Naive thymus-derived CD4-positive, alpha-beta T cell (primary cell): Measurements from ENCODE around the gene OSBPL10. TPM values are rescaled to one million over a fixed set of nuclear protein-coding genes. Genes with fewer than 3 reads are reported as not detected.
A peak's percentile ranks its signal among the peaks of the same experiment; 100 is the strongest.

Experiments
- ATAC-seq: fragments of 150-1000 bp; cut with Tn5 transposase; 2 replicates; pipeline ENCODE4 v1.10.0; 2021; ENCODE audit warnings: mild to moderate bottlenecking, moderate library complexity
- CTCF ChIA-PET: fragments of 350-600 bp; sonication (Branson Sonifier 250); formaldehyde crosslinking; loops from one replicate; lab custom pipeline; 2021; ENCODE audit warnings: antibody characterized with exemption; lab: Charles Lee
- POLR2A ChIA-PET: fragments of 350-600 bp; sonication (Branson Sonifier 250); formaldehyde crosslinking; loops from one replicate; lab custom pipeline; 2021; ENCODE audit warnings: antibody characterized with exemption, inconsistent platforms; lab: Charles Lee
- DNase-seq, 9 donors: peaks; one replicate each; pipeline versions ENCODE4 v3.0.0 to v3.0.0-alpha.2; 2020 to 2022; ENCODE audit warnings: mixed read lengths in 1 of 9
- H3K27ac ChIP-seq: one replicate; pipeline ENCODE4 v1.7.0; 2013; ENCODE audit warnings: mild to moderate bottlenecking, low read depth, low read length, moderate library complexity
- H3K27me3 ChIP-seq, 2 donors: one replicate each; pipeline ENCODE4 v1.7.0; 2013; ENCODE audit warnings: low read length in 2 of 2, mild to moderate bottlenecking in 2 of 2, moderate library complexity in 2 of 2; ENCODE audit not compliant: control insufficient read depth in 2 of 2, insufficient read depth in 2 of 2
- H3K36me3 ChIP-seq, 3 experiments: 1 replicate in 2 of 3; 2 replicates in 1 of 3; pipeline ENCODE4 v1.7.0; 2013; ENCODE audit warnings: low read length in 3 of 3, mild to moderate bottlenecking in 3 of 3, moderate library complexity in 1 of 3; ENCODE audit not compliant: insufficient read depth in 3 of 3, control insufficient read depth in 2 of 3
- H3K4me1 ChIP-seq, 2 donors: one replicate each; pipeline ENCODE4 v1.7.0; 2013; ENCODE audit warnings: low read length in 2 of 2, mild to moderate bottlenecking in 2 of 2, moderate library complexity in 1 of 2; ENCODE audit not compliant: control insufficient read depth in 2 of 2, insufficient read depth in 2 of 2
- H3K4me3 ChIP-seq: 2 replicates; pipeline ENCODE4 v1.7.0; 2013; ENCODE audit warnings: mild to moderate bottlenecking, low read length
- H3K9me3 ChIP-seq, 3 experiments: 1 replicate in 2 of 3; 2 replicates in 1 of 3; pipeline ENCODE4 v1.7.0; 2013; ENCODE audit warnings: low read length in 3 of 3; ENCODE audit not compliant: control insufficient read depth in 2 of 3
- H3K27ac Mint-ChIP-seq, 9 donors: one replicate each; pipeline ENCODE4 v1.8.0; 2020 to 2022; ENCODE audit warnings: mixed read lengths in 9 of 9, mild to moderate bottlenecking in 8 of 9, moderate library complexity in 5 of 9, inconsistent platforms in 2 of 9
- H3K27me3 Mint-ChIP-seq, 5 donors: one replicate each; pipeline ENCODE4 v1.8.0; 2021 to 2022; ENCODE audit warnings: mixed read lengths in 5 of 5, mild to moderate bottlenecking in 1 of 5
- H3K36me3 Mint-ChIP-seq, 5 donors: one replicate each; pipeline ENCODE4 v1.8.0; 2020 to 2022; ENCODE audit warnings: mixed read lengths in 5 of 5, mild to moderate bottlenecking in 3 of 5, inconsistent platforms in 1 of 5
- H3K4me1 Mint-ChIP-seq, 7 donors: one replicate each; pipeline ENCODE4 v1.8.0; 2020 to 2022; ENCODE audit warnings: mixed read lengths in 7 of 7, mild to moderate bottlenecking in 3 of 7, inconsistent platforms in 1 of 7
- H3K4me3 Mint-ChIP-seq, 10 donors: one replicate each; pipeline ENCODE4 v1.8.0; 2020 to 2022; ENCODE audit warnings: mild to moderate bottlenecking in 10 of 10, mixed read lengths in 10 of 10, moderate library complexity in 6 of 10, inconsistent platforms in 2 of 10
- H3K9me3 Mint-ChIP-seq, 11 donors: one replicate each; pipeline ENCODE4 v1.8.0; 2020 to 2022; ENCODE audit warnings: mixed read lengths in 11 of 11, mild to moderate bottlenecking in 4 of 11, inconsistent platforms in 1 of 11, moderate library complexity in 1 of 11
- intact Hi-C, 2 donors: fragments of 100-400 bp; cut with micrococcal nuclease; formaldehyde crosslinking; loops; one replicate each; pipeline ENCODE4 v1.15.1; 2023
- polyA plus RNA-seq, 2 donors: library from polyadenylated mRNA; unstranded; fragments of 300-500 nt; fragmentation: Illumina TruSeq; gene quantifications; one replicate each; pipeline ENCODE4 v1.2.3, GENCODE V29; 2021
- total RNA-seq, 6 experiments: library from RNA in 5 of 6; stranded (reverse) in 5 of 6; gene quantifications; 1 replicate in 5 of 6; 2 replicates in 1 of 6; pipeline ENCODE4 v1.2.3 and lab custom pipeline; 2021 to 2026

The OSBPL10 gene
- total and polyA plus RNA-seq, 7 experiments from 2014 or later, result 0.15 to 6.8 (median 0.59) TPM

DNA sequence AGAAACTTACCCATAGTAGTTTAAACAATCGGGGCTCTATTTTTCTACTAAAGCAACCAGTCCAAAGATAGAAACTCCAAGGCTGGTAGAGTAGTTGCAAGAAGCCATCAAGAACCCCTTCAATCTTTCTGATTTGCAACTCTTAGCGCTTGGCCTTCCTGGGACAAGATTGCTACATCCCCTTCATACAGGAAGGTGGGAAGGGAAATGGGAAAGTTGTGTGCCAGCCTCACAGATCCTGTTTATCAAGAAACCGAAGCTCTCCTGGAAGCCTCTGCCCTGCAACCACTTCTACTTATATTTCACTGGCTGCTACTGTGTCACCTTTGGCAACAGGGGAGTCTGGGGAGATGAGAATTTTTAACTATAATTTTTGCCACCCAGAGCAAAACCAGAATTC, 46.2 kb downstream of the OSBPL10 start:
- ChIA-PET POLR2A (no interaction called here), CTCF (interaction anchor here (0.6 kb wide), 1 partner anchor 1871 kb away, joined by 3 read pairs; no protein-coding TSS in a partner anchor)
- Mint-ChIP-seq H3K36me3 (no peaks in the 10 kb centered on the region), H3K27ac (no peak overlapping the region), H3K9me3 (no peaks in the 10 kb centered on the region), H3K4me1 (peaks cover 0 to 13% (median 0%) of the 10 kb centered on the region in 7 donors), H3K27me3 (peaks cover 0 to 4% (median 0%) of the 10 kb centered on the region in 5 donors), H3K4me3 (no peak overlapping the region)
- Histone ChIP-seq H3K36me3 (no peaks in the 10 kb centered on the region), H3K27me3 (no peaks in the 10 kb centered on the region), H3K4me1 (no peaks in the 10 kb centered on the region), H3K27ac (no peak overlapping the region), H3K9me3 (no peaks in the 10 kb centered on the region), H3K4me3 (no peak overlapping the region)
- ATAC-seq, result no peak
- no peak for DNase-seq
- intact Hi-C loops, result no loop called here

DNA sequence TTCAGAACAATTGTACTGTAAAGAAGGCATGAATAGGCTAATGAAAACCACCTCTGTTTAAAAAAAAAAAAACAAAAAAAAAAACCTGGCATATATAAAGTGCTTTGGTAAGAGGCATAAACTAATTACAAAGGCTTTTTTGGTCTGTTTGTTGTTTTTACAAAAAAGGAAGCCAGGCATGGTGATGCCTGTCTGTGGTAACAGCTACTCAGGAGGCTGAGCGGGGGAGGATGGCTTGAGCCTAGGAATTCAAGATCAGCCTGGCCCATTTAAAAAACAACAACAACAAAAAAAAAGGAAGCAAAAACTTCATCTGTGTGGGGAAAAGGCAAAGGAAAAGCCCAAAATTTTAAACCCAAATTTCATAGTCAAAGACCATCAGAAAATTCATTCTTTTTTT, 47.0 kb downstream of the OSBPL10 start:
- Mint-ChIP-seq H3K36me3 (no peaks in the 10 kb centered on the region), H3K27me3 (peaks cover 0 to 4% (median 0%) of the 10 kb centered on the region in 5 donors), H3K4me1 (peaks cover 0 to 13% (median 0%) of the 10 kb centered on the region in 7 donors), H3K9me3 (no peaks in the 10 kb centered on the region), H3K4me3 (no peak overlapping the region), H3K27ac (peak overlapping the region in 1 of 9 donors; percentile 32)
- no peak for ATAC-seq
- no peaks in the 10 kb centered on the region for H3K27me3 ChIP-seq
- DNase-seq, result peak in 1 of 9 donors; percentile 26
- H3K4me3 ChIP-seq, result no peak overlapping the region
- POLR2A ChIA-PET, result no interaction called here
- intact Hi-C loops, result no loop called here
- no peaks in the 10 kb centered on the region for H3K4me1 ChIP-seq
- no peaks in the 10 kb centered on the region for H3K9me3 ChIP-seq
- no peaks in the 10 kb centered on the region for H3K36me3 ChIP-seq
- CTCF ChIA-PET, result interaction anchor here (0.6 kb wide), 1 partner anchor 1870 kb away, joined by 3 read pairs; no protein-coding TSS in a partner anchor
- H3K27ac ChIP-seq, result no peak overlapping the region

DNA sequence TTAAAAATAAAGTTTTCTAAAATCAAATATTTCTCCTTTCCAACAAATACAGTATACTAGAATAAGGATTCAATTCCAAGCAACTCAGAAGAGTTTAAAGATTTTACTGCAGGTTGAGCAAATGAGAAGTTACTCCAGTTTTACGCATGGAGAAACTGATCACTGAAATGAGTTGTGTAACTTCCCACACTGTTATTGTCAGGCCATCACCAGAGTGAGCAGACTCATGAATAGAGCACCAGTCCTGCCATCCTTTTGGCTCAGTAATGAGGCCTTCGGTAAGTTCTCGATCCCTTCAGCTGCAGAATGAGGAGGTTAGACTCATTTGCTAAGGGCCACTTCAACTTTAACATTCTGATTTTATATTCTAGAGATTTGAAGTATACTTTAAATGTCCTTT, 48.1 kb downstream of the OSBPL10 start:
- no peak overlapping the region for H3K27ac Mint-ChIP-seq
- H3K4me1 Mint-ChIP-seq, result peaks cover 0 to 16% (median 0%) of the 10 kb centered on the region in 7 donors
- H3K27me3 Mint-ChIP-seq, result peaks cover 0 to 4% (median 0%) of the 10 kb centered on the region in 5 donors
- H3K9me3 Mint-ChIP-seq, result no peaks in the 10 kb centered on the region
- ChIA-PET CTCF (no interaction called here), POLR2A (no interaction called here)
- H3K27me3 ChIP-seq, result no peaks in the 10 kb centered on the region
- H3K4me3 ChIP-seq, result no peak overlapping the region
- H3K9me3 ChIP-seq, result no peaks in the 10 kb centered on the region
- no peaks in the 10 kb centered on the region for H3K36me3 ChIP-seq
- ATAC-seq (no peak), DNase-seq (no peak)
- no peaks in the 10 kb centered on the region for H3K4me1 ChIP-seq
- intact Hi-C loops, result no loop called here
- H3K36me3 Mint-ChIP-seq, result peaks cover 0 to 2% (median 0%) of the 10 kb centered on the region in 5 donors
- no peak overlapping the region for H3K4me3 Mint-ChIP-seq
- H3K27ac ChIP-seq, result no peak overlapping the region

DNA sequence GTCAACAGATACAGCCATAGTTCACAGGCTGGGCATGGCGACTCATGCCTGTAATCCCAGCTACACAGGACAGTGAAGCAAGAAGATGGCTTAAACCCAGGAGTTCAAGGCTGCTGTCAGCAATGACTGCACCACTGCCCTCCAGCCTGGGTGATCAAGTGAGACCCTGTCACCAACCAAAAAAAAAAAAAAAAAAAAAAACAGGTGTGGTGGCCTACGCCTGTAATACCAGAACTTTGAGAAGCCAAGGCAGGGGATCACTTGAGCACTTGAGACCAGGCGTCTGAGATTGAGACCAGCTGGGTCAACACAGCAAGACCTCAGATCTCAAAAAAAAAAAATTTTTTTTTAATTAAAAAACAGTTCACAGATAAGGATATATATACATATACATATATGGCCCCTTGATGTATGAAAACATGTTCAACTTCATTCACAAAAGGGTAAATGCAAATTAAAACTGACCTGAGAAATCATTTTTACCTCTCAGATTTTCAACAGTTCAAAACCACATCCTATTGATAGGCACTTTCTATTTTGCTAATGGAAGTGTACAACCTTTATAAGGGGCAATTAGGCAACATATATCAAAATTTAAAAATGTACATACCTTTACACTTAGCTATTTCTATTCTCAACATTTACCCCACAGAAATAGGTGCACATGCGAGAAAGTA, 51.1 kb downstream of the OSBPL10 start:
- Histone ChIP-seq H3K27ac (no peak overlapping the region), H3K4me1 (no peaks in the 10 kb centered on the region), H3K27me3 (no peaks in the 10 kb centered on the region), H3K36me3 (no peaks in the 10 kb centered on the region), H3K4me3 (no peak overlapping the region), H3K9me3 (no peaks in the 10 kb centered on the region)
- ChIA-PET CTCF (no interaction called here), POLR2A (no interaction called here)
- intact Hi-C loops, result no loop called here
- H3K27me3 Mint-ChIP-seq, result no peaks in the 10 kb centered on the region
- H3K27ac Mint-ChIP-seq, result no peak overlapping the region
- H3K4me1 Mint-ChIP-seq, result peaks cover 0 to 25% (median 0%) of the 10 kb centered on the region in 7 donors
- no peak for ATAC-seq
- no peak overlapping the region for H3K4me3 Mint-ChIP-seq
- peaks cover 0 to 2% (median 0%) of the 10 kb centered on the region in 5 donors for H3K36me3 Mint-ChIP-seq
- DNase-seq, result no peak
- no peaks in the 10 kb centered on the region for H3K9me3 Mint-ChIP-seq

DNA sequence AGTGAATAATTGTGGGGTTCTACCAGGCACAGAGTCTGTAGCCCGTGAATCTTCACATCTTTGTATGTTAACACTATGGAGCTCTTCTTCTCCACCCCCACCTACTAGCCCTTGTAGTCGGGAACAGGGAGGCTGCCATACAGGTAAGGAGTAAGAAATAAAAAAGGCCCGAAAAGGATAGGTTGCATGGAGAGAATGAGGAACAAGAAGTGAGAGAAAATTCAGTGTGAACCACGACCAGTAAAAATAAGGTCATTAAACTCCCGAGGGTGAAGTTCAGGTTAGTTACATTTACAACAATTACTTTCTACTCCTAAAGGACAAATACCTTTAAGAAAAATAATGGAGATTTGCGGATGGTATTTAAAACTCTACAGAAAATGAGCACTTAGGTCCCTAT, 53.3 kb downstream of the OSBPL10 start:
- Mint-ChIP-seq H3K36me3 (peaks cover 0 to 2% (median 0%) of the 10 kb centered on the region in 5 donors), H3K27me3 (no peaks in the 10 kb centered on the region), H3K4me3 (no peak overlapping the region), H3K9me3 (no peaks in the 10 kb centered on the region), H3K4me1 (peaks cover 0 to 24% (median 0%) of the 10 kb centered on the region in 7 donors), H3K27ac (no peak overlapping the region)
- DNase-seq, result no peak
- ATAC-seq, result no peak
- CTCF ChIA-PET, result no interaction called here
- Histone ChIP-seq H3K4me3 (no peak overlapping the region), H3K36me3 (no peaks in the 10 kb centered on the region), H3K27me3 (no peaks in the 10 kb centered on the region), H3K4me1 (no peaks in the 10 kb centered on the region), H3K9me3 (no peaks in the 10 kb centered on the region), H3K27ac (no peak overlapping the region)
- intact Hi-C loops, result no loop called here
- POLR2A ChIA-PET, result no interaction called here

DNA sequence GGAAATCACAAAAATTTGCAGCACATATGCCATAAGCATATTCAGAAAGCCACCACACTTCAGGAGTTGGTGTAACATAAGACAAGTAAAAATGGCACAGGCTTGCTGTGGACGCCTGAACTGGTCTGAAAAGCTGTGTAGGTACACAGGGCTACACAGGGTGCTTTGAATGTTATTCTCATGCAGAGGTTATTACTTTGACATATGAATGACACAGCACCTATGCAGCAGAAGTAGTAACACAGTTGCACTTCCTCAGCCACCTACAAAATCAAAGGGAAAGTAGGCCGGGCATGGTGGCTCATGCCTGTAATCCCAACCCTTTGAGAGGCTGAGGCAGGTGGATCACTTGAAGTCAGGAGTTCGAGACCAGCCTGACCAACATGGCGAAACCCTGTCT, 54.5 kb downstream of the OSBPL10 start:
- ATAC-seq (no peak), DNase-seq (no peak)
- intact Hi-C loops, result no loop called here
- no peak overlapping the region for H3K27ac ChIP-seq
- no peaks in the 10 kb centered on the region for H3K36me3 ChIP-seq
- Mint-ChIP-seq H3K27ac (no peak overlapping the region), H3K36me3 (peaks cover 0 to 5% (median 0%) of the 10 kb centered on the region in 5 donors), H3K4me1 (peaks cover 0 to 24% (median 0%) of the 10 kb centered on the region in 7 donors), H3K4me3 (no peak overlapping the region), H3K9me3 (peaks cover 0 to 5% (median 0%) of the 10 kb centered on the region in 11 donors), H3K27me3 (no peaks in the 10 kb centered on the region)
- POLR2A ChIA-PET, result no interaction called here
- no peaks in the 10 kb centered on the region for H3K27me3 ChIP-seq
- H3K4me3 ChIP-seq, result no peak overlapping the region
- CTCF ChIA-PET, result no interaction called here
- no peaks in the 10 kb centered on the region for H3K9me3 ChIP-seq
- no peaks in the 10 kb centered on the region for H3K4me1 ChIP-seq

DNA sequence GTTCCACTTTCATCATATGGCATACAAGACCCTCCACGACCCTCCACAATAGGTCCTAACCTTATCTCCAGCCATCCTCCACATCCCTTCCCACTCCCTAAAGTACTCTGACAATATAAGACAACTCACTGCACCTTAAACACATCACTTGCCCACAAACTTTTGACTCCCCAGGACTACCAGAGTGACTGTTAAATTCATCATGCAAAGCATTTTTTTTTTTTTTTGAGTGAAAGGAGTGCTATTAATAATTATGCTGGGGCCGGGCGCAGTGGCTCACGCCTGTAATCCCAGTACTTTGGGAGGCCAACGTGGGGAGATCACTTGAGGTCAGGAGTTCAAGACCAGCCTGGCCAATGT, 55.8 kb downstream of the OSBPL10 start:
- DNase-seq (no peak), ATAC-seq (no peak)
- Histone ChIP-seq H3K4me1 (no peaks in the 10 kb centered on the region), H3K36me3 (no peaks in the 10 kb centered on the region), H3K27ac (no peak overlapping the region), H3K27me3 (no peaks in the 10 kb centered on the region), H3K4me3 (no peak overlapping the region), H3K9me3 (peaks cover 0 to 6% (median 0%) of the 10 kb centered on the region in 3 experiments)
- ChIA-PET POLR2A (no interaction called here), CTCF (no interaction called here)
- Mint-ChIP-seq H3K4me1 (peaks cover 0 to 28% (median 0%) of the 10 kb centered on the region in 7 donors), H3K4me3 (no peak overlapping the region), H3K27me3 (no peaks in the 10 kb centered on the region), H3K36me3 (peaks cover 0 to 9% (median under 1%) of the 10 kb centered on the region in 5 donors), H3K9me3 (peaks cover under 1 to 14% (median 4%) of the 10 kb centered on the region in 11 donors), H3K27ac (no peak overlapping the region)
- intact Hi-C loops, result no loop called here
